Memory B cell (primary cell): ENCODE results near the gene SORBS2.
A peak's percentile ranks its signal among the peaks of the same experiment; 100 is the strongest.

Experiments
- ATAC-seq: fragments of 150-1000 bp; cut with Tn5 transposase; 2 replicates; pipeline ENCODE4 v1.10.0; 2021; ENCODE audit warnings: low read depth, mild to moderate bottlenecking, moderate library complexity
- DNase-seq, 2 donors: peaks; one replicate each; pipeline ENCODE4 v3.0.0; 2022; ENCODE audit warnings: low spot score in 2 of 2
- H3K27ac Mint-ChIP-seq: one replicate; pipeline ENCODE4 v1.8.0; 2022; ENCODE audit warnings: mild to moderate bottlenecking, moderate library complexity, mixed read lengths
- H3K27me3 Mint-ChIP-seq: one replicate; pipeline ENCODE4 v1.8.0; 2022; ENCODE audit warnings: mixed read lengths
- H3K36me3 Mint-ChIP-seq: one replicate; pipeline ENCODE4 v1.8.0; 2022; ENCODE audit warnings: mild to moderate bottlenecking, mixed read lengths
- H3K4me1 Mint-ChIP-seq: one replicate; pipeline ENCODE4 v1.8.0; 2022; ENCODE audit warnings: mixed read lengths
- H3K4me3 Mint-ChIP-seq: one replicate; pipeline ENCODE4 v1.8.0; 2022; ENCODE audit warnings: mild to moderate bottlenecking, moderate library complexity, mixed read lengths
- H3K9me3 Mint-ChIP-seq: one replicate; pipeline ENCODE4 v1.8.0; 2022; ENCODE audit warnings: mixed read lengths

Gene SORBS2

GRCh38 chr4:185738820-185739219 is 73.2 kb downstream of the SORBS2 start:
- Mint-ChIP-seq H3K4me3 (no peak overlapping the region), H3K4me1 (peaks cover 15% of the 10 kb centered on the region)

GRCh38 chr4:185738038-185738552 is 73.9 kb downstream of the SORBS2 start:
- peaks cover 15% of the 10 kb centered on the region for H3K4me1 Mint-ChIP-seq
- H3K9me3 Mint-ChIP-seq: peaks cover 3% of the 10 kb centered on the region
- DNase-seq: no peak
- H3K27me3 Mint-ChIP-seq: no peaks in the 10 kb centered on the region
- H3K36me3 Mint-ChIP-seq: no peaks in the 10 kb centered on the region
- H3K27ac Mint-ChIP-seq: no peak overlapping the region
- no peak overlapping the region for H3K4me3 Mint-ChIP-seq
- ATAC-seq: no peak

More at GRCh38 chr4:185738820-185739219, 73.2 kb downstream of the SORBS2 start:
- H3K9me3 Mint-ChIP-seq: peaks cover 3% of the 10 kb centered on the region
- H3K27me3 Mint-ChIP-seq: peaks cover 6% of the 10 kb centered on the region
- DNase-seq (no peak), ATAC-seq (no peak)
- H3K36me3 Mint-ChIP-seq: no peaks in the 10 kb centered on the region
- no peak overlapping the region for H3K27ac Mint-ChIP-seq

- peaks cover 17% of the 10 kb centered on the region for H3K4me1 Mint-ChIP-seq
- H3K36me3 Mint-ChIP-seq: no peaks in the 10 kb centered on the region
- ATAC-seq: no peak
- peaks cover 3% of the 10 kb centered on the region for H3K9me3 Mint-ChIP-seq
- peaks cover 1% of the 10 kb centered on the region for H3K27me3 Mint-ChIP-seq
- DNase-seq: no peak
- H3K27ac Mint-ChIP-seq: no peak overlapping the region
- H3K4me3 Mint-ChIP-seq: no peak overlapping the region
Measured at GRCh38 chr4:185737489-185738037, 74.4 kb downstream of the SORBS2 start.

GRCh38 chr4:185736882-185737281 is 75.1 kb downstream of the SORBS2 start:
- peaks cover 20% of the 10 kb centered on the region for H3K4me1 Mint-ChIP-seq
- peaks cover 2% of the 10 kb centered on the region for H3K36me3 Mint-ChIP-seq
- no peak overlapping the region for H3K4me3 Mint-ChIP-seq
- H3K27ac Mint-ChIP-seq: no peak overlapping the region
- H3K9me3 Mint-ChIP-seq: peaks cover 3% of the 10 kb centered on the region
- ATAC-seq (no peak), DNase-seq (no peak)
- peaks cover 4% of the 10 kb centered on the region for H3K27me3 Mint-ChIP-seq

- ATAC-seq (no peak), DNase-seq (no peak)
- peaks cover 2% of the 10 kb centered on the region for H3K36me3 Mint-ChIP-seq
- H3K9me3 Mint-ChIP-seq: peaks cover 3% of the 10 kb centered on the region
- peaks cover 4% of the 10 kb centered on the region for H3K27me3 Mint-ChIP-seq
- H3K27ac Mint-ChIP-seq: no peak overlapping the region
- peaks cover 21% of the 10 kb centered on the region for H3K4me1 Mint-ChIP-seq
- H3K4me3 Mint-ChIP-seq: no peak overlapping the region
Measured at GRCh38 chr4:185735866-185736400, 76.1 kb downstream of the SORBS2 start.

- ATAC-seq: no peak
- peaks cover 2% of the 10 kb centered on the region for H3K36me3 Mint-ChIP-seq
- no peak overlapping the region for H3K27ac Mint-ChIP-seq
- no peak for DNase-seq
- peaks cover 15% of the 10 kb centered on the region for H3K4me1 Mint-ChIP-seq
- no peak overlapping the region for H3K4me3 Mint-ChIP-seq
- H3K27me3 Mint-ChIP-seq: peaks cover 4% of the 10 kb centered on the region
- no peaks in the 10 kb centered on the region for H3K9me3 Mint-ChIP-seq
Measured at GRCh38 chr4:185734930-185735329, 77.1 kb downstream of the SORBS2 start.

- Mint-ChIP-seq H3K9me3 (no peaks in the 10 kb centered on the region), H3K27ac (peak overlapping the region; percentile 22), H3K4me3 (peak overlapping the region; percentile 61), H3K27me3 (peaks cover 4% of the 10 kb centered on the region), H3K36me3 (peaks cover 2% of the 10 kb centered on the region), H3K4me1 (peaks cover 15% of the 10 kb centered on the region)
- peak in 1 of 2 donors; percentile 7 for DNase-seq
- peak; percentile 81 for ATAC-seq
Measured at GRCh38 chr4:185734214-185734613, 77.8 kb downstream of the SORBS2 start.

- Mint-ChIP-seq H3K9me3 (no peaks in the 10 kb centered on the region), H3K4me3 (no peak overlapping the region), H3K27me3 (peaks cover 12% of the 10 kb centered on the region), H3K36me3 (peaks cover 2% of the 10 kb centered on the region), H3K4me1 (peaks cover 15% of the 10 kb centered on the region), H3K27ac (no peak overlapping the region)
- ATAC-seq: peak; percentile 67
- no peak for DNase-seq
Measured at GRCh38 chr4:185730849-185731608, 81.0 kb downstream of the SORBS2 start.

GRCh38 chr4:185730387-185730786 is 81.6 kb downstream of the SORBS2 start:
- H3K9me3 Mint-ChIP-seq: no peaks in the 10 kb centered on the region
- H3K27ac Mint-ChIP-seq: no peak overlapping the region
- H3K27me3 Mint-ChIP-seq: peaks cover 12% of the 10 kb centered on the region
- peaks cover 2% of the 10 kb centered on the region for H3K36me3 Mint-ChIP-seq
- H3K4me3 Mint-ChIP-seq: no peak overlapping the region
- no peak for ATAC-seq
- peaks cover 15% of the 10 kb centered on the region for H3K4me1 Mint-ChIP-seq
- DNase-seq: no peak

- Mint-ChIP-seq H3K36me3 (peaks cover 2% of the 10 kb centered on the region), H3K9me3 (no peaks in the 10 kb centered on the region), H3K4me1 (peaks cover 10% of the 10 kb centered on the region), H3K27ac (no peak overlapping the region), H3K4me3 (no peak overlapping the region), H3K27me3 (peaks cover 12% of the 10 kb centered on the region)
- DNase-seq: no peak
- ATAC-seq: no peak
Measured at GRCh38 chr4:185729391-185729804, 82.6 kb downstream of the SORBS2 start.

GRCh38 chr4:185728893-185729292 is 83.1 kb downstream of the SORBS2 start:
- Mint-ChIP-seq H3K27me3 (peaks cover 12% of the 10 kb centered on the region), H3K36me3 (peaks cover 2% of the 10 kb centered on the region), H3K4me1 (peaks cover 7% of the 10 kb centered on the region), H3K27ac (no peak overlapping the region), H3K4me3 (no peak overlapping the region), H3K9me3 (no peaks in the 10 kb centered on the region)
- ATAC-seq (no peak), DNase-seq (no peak)

GRCh38 chr4:185726931-185727330 is 85.1 kb downstream of the SORBS2 start:
- DNase-seq (no peak), ATAC-seq (no peak)
- Mint-ChIP-seq H3K4me3 (no peak overlapping the region), H3K27me3 (peaks cover 9% of the 10 kb centered on the region), H3K9me3 (no peaks in the 10 kb centered on the region), H3K4me1 (peaks cover under 1% of the 10 kb centered on the region), H3K36me3 (peaks cover under 1% of the 10 kb centered on the region), H3K27ac (no peak overlapping the region)

- Mint-ChIP-seq H3K4me3 (no peak overlapping the region), H3K4me1 (no peaks in the 10 kb centered on the region), H3K27me3 (peaks cover 7% of the 10 kb centered on the region), H3K27ac (no peak overlapping the region), H3K36me3 (no peaks in the 10 kb centered on the region), H3K9me3 (no peaks in the 10 kb centered on the region)
- no peak for DNase-seq
- ATAC-seq: no peak
Measured at GRCh38 chr4:185723631-185724260, 88.2 kb downstream of the SORBS2 start.

- ATAC-seq (no peak), DNase-seq (no peak)
- no peak overlapping the region for H3K27ac Mint-ChIP-seq
- H3K36me3 Mint-ChIP-seq: no peaks in the 10 kb centered on the region
- H3K9me3 Mint-ChIP-seq: no peaks in the 10 kb centered on the region
- H3K4me1 Mint-ChIP-seq: no peaks in the 10 kb centered on the region
- peaks cover 4% of the 10 kb centered on the region for H3K27me3 Mint-ChIP-seq
- H3K4me3 Mint-ChIP-seq: no peak overlapping the region
Measured at GRCh38 chr4:185722029-185722316, 90.0 kb downstream of the SORBS2 start.
